Heart left ventricle (tissue), 13 donors: ENCODE results near the gene RBM20.

ENCODE experiments used
- CTCF ChIP-seq, 12 donors: fragments of 200-600 bp; sonication (generic) in 4 of 12; IDR thresholded peaks; one replicate each; pipeline versions ENCODE4 v1.5.0 to v1.8.0; 2018 to 2022; ENCODE audit warnings: antibody characterized with exemption in 12 of 12, mild to moderate bottlenecking in 5 of 12
- POLR2A ChIP-seq, 2 donors: fragments of 450-650 bp; IDR thresholded peaks; one replicate each; pipeline ENCODE4 v1.6.1; 2017; ENCODE audit warnings: antibody characterized with exemption in 2 of 2, mild to moderate bottlenecking in 2 of 2, moderate library complexity in 2 of 2
- donor health status: ischemic (EF 13 %, LVEDD 7.1; RV severe dilation, severe dysfunction).
- donor health status: DM: no; HTN: yes; CAD: no.
- donor health status: DM: no; HTN: no; CAD: no.
- donor health status: ischemic (EF 25% LVEDD 6.9; RV normal size, moderate dysfunction).
- donor health status: ischemic (EF 25% LVEDD 5.7; RV mildly dilated, moderate dysfunction).
- donor health status: ischemic (EF 35%, LVEDD 5.7; RV mildly dilated, moderate dysfunction).
- donor health status: nonischemic (EF 11% LVEDD 7.7; RV severe dilation, severe dysfunction).
- donor health status: DM: yes; HTN: yes; CAD: no.
- donor health status: PGD.
- donor health status: ischemic (EF 29% LVEDD 5.4; RV normal size, mild dysfunction).
- donor health status: nonischemic (EF 23%, LVEDD 6.1; RV moderate dilation, normal function).

DNA sequence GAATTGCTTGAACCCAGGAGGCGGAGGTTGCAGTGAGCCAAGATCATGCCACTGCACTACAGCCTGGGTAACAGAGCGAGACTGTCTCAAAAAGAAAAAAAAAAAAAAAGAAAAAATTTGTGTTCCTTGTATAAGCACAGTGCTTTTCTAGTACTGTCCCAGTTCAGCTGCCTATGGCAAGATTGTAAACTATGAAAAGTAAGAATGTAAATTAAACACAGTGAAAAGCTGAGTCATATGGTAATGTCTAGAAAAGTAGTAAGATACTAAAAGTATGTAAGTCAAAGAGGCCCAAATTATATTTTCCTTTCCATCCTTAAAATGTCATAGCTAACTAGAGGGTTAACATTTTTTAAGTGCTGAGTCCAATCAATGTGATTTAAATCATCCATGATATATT is 42.8 kb downstream of the RBM20 start:
- no peak for TF ChIP-seq CTCF (IDR thresholded peaks at IDR 0.05)
- TF ChIP-seq POLR2A (IDR thresholded peaks at IDR 0.05): no peak
